NCI-H2196 treated with DMSO at 0.1 percent for 48 hours (cell line): ENCODE measurements around the gene ABR.

Source experiments
- DNase-seq: peaks from one replicate; lab custom pipeline; 2025; ENCODE audit not compliant: unreplicated experiment; lab: John Stamatoyannopoulos, UW

The ABR gene

GRCh38 chr17:1035546-1036170 is 144.1 kb downstream of the ABR start:
- no peak for DNase-seq

- DNase-seq, result no peak
These were observed 145.1 kb downstream of the ABR start for GRCh38 chr17:1034652-1035210.

DNA sequence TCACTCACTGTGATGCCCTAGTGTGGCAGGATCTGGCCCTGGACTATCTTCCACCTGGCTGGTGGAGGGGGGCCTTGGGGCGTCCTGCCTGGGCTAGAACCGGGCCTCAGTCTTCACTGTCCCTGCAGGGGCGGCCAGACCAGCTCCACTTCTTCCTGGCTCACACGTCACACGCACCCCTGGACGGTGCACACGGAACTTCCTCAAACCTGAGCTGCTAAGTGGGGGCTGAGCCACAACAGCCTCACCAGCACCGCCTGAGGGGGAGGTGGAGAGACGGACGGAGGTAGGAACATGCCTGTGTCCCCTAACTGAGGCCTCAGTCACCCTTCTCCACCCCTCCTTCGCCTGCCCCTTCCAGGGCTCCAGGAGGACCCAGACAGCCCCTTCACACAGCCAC is 146.3 kb downstream of the ABR start:
- DNase-seq, result no peak

DNA sequence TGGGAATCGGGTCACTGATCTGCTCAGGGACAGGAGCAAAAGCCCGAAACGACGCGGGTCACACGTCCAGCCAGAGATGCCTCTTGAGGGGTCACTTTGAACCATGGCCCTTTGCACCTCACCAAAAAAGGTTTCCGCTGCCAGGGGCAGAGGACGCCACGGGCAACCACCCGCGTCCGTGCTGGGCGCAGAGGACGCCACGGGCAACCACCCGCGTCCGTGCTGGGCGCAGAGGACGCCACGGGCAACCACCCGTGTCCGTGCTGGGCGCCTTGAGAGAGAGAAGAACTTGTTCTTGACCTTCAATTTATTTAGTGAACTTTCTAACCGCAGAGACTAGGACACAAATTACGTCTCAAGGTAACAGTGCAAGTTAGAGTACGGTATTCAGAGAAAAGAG is 147.4 kb downstream of the ABR start:
- DNase-seq, result no peak

DNA sequence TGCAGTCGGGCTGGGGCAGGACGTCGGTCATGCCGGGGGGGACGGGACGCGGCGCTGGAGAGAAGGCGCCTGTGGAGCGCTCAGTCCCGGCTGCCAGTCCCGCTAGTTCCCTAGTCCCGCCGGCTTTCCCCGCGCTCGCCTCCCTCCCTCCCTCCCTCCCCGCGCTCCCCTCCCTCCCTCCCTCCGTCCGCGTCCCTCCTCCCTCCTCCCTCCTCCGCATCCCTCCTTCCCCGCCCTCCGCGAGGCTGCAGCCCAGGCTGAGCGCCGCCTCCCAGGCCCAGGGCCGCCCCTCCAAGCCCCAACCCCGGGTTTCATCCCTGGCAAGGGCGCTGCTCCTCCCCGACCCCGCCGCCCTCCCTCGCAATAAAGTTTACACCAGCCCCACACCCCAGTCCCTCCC is 148.1 kb downstream of the ABR start:
- DNase-seq, result no peak

DNA sequence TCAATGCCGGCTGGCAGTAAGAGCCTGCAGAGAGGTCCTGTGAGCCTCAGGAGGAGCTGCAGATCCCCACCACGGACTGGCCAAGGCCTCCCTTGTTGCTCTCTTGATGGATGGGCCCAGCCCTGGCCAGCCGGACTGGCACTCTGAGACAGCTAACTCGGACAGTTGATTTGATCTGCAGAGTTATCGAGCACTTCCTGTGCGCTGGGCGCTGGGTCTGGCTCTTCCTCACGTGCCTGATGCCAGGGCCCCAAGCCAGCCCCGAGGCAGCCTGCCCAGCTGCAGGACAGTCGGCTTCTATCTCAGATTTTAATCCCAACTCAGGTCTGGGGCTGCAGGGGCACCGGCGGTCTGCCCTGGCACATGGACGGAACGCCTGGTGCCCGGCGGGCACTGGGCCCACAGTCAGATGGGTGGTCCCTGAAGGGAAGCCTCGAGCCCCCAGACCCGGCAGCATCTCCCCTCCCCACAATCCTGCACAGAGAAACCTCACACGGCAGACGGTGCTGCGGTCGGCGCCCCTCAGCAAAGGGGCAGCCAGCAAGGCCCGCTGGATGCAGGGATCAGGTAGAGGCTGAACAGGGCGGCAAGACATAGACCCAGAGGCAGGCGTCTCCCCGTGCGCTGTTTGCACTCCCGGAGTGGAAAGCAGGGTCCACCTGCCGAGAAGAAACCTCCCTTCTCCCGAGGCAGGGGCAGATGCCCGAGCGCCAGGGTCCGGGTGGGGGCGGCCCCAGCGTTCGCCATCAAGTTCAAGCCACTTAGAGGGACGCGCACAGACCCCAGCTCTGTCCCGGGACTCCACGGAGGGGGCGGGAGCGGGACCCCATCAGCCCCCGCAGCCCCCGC is 148.9 kb downstream of the ABR start:
- DNase-seq, result no peak

DNA sequence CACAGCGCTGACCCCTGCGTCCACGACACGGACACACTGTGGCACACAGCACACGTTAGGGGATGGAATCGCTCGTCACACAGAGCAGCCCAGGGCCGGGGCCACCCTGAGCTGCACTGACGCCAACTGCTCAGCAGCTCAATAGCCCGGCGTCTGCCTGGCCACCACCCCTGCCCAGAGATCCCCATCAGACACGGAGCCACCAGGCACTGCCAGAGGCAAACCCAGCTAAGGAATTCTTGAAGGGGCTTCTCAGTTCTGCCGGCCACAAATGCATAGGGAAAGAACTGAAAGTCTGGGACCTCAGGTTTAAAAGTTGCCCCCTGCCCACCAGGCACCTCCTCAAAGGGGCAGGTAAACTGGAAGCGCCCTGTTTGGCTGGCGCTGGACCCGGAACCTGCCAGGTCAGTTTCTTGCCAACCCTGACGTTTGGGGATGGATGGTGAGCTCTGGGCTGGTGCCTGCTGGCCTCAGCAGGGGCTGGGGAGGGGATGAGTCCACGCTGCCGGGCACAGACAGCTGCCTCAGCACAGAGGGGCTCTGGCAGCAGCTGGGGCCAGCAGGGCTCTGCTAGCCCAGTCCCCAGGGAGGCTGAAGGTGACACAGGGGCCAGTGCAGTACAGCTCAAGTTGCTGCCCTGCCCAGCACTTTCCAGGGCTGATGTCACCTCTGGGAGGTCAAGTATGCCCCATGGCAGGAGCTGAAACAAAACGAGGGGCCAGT is 149.7 kb downstream of the ABR start:
- no peak for DNase-seq

DNA sequence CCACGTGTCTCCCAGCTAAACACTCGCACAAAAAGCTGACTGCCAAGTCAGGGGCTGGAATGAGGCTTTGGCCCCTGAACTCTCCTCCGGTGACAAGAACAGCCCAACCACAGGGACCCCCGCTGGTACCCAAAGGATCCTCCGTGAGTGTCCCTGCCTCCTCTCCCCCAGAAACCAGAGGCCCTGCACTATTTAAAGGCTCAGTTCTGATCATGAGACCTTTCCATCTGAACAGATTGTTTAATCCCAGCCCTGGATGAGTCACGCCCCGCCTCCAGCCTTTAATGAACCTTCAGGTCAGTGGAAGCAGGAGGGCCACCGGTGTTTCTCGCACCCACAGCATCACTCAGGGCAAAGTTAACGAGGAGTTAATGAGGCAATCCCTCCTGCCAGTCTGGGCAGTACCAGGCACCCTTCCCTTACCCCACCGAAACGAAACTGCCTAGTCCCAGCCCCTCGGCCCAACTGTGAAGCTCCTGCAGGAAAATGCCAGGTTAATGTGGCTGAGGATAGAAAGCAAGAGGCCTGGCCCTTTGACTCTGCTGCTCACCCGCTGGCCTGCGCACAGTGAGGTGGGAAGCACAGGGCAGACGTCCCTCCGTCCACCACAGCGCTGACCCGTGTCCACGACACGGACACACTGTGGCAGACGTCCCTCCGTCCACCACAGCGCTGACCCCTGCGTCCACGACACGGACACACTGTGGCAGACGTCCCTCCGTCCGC is 150.4 kb downstream of the ABR start:
- no peak for DNase-seq

GRCh38 chr17:1027044-1027443 is 152.7 kb downstream of the ABR start:
- no peak for DNase-seq

GRCh38 chr17:1026599-1026975 is 153.2 kb downstream of the ABR start:
- DNase-seq, result no peak

GRCh38 chr17:1025733-1026598 is 153.8 kb downstream of the ABR start:
- no peak for DNase-seq

DNA sequence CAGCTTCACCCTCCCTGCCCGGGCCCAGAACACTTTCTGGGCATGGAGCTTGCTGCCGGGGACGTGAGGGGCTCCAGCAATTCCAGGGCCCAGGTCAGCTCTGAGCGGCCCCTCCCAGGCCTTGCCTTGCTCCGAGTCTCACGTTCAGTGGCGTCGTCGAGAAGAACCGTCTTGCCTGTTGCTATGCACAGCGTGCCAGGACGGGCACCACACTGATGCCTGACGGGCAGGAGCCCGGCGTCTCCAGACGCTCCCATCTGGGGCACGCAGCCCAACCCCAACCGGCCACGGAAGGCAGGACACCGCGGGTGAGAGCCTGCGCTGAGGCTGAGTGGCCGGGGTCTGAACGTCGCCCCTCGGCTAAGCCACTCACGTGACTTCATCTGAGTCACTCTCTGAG is 155.7 kb downstream of the ABR start:
- DNase-seq, result no peak

- DNase-seq, result no peak
These were observed 157.3 kb downstream of the ABR start for GRCh38 chr17:1022278-1023024.

DNA sequence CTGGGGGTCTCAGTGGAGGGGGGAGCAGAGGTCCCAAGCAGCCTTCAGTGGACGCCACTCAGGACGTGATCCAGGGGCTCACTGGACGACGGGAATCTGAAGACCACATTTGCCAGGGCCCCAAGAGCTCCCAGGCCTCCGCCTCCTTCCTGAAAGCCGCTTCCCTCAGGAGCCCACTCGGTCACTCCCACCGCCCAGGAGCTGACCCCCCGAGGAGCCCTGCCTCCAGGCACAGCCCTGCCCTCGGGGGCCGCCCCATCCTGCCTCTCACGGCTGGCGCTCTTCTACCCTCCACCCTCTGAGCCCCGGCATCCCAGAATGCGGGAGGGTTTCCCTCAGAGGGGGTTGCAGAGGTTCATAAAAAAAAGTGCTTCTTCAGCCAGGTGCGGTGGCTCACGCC is 158.6 kb downstream of the ABR start:
- no peak for DNase-seq

GRCh38 chr17:1019451-1019850 is 160.3 kb downstream of the ABR start:
- no peak for DNase-seq

DNA sequence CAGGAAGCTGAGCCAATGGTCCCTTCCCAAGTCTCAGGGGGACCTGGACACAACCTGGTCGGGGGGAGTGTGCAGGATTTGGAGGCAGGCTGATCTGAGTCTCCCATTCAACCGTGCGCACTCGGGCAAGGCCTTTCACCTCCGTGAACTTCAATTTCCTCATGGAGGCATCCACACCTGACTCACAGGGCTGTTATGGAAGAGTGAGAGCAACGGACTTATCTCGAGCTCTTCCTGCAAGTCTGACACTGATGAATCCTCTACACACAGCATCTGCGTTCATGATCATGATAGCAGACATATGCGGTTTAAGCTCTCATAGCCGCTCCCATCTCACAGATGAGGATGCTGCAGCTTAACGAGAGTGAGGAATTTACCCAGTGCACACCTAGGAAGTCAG is 161.2 kb downstream of the ABR start:
- no peak for DNase-seq

DNA sequence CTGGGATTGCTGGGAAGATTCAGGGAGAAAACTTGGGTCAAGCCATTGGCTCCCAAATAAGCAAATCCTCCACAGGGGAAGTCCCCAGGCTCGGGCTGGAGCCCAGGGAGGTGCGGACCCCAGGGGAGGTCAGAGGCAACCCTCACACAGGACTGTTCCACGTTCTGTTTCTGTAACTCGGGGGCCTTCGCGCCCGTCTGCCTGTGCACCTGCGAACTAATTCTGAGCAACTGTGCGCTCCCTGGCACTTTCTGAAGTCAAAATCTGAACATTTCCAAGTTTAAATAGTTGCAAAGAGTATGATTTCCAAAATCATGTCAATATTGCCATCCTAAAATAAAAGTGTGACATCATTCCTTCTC is 166.1 kb downstream of the ABR start:
- no peak for DNase-seq

GRCh38 chr17:1012823-1013728 is 166.7 kb downstream of the ABR start:
- no peak for DNase-seq
